ENCODE measurements around the gene BCL7A.

The BCL7A gene

DNA sequence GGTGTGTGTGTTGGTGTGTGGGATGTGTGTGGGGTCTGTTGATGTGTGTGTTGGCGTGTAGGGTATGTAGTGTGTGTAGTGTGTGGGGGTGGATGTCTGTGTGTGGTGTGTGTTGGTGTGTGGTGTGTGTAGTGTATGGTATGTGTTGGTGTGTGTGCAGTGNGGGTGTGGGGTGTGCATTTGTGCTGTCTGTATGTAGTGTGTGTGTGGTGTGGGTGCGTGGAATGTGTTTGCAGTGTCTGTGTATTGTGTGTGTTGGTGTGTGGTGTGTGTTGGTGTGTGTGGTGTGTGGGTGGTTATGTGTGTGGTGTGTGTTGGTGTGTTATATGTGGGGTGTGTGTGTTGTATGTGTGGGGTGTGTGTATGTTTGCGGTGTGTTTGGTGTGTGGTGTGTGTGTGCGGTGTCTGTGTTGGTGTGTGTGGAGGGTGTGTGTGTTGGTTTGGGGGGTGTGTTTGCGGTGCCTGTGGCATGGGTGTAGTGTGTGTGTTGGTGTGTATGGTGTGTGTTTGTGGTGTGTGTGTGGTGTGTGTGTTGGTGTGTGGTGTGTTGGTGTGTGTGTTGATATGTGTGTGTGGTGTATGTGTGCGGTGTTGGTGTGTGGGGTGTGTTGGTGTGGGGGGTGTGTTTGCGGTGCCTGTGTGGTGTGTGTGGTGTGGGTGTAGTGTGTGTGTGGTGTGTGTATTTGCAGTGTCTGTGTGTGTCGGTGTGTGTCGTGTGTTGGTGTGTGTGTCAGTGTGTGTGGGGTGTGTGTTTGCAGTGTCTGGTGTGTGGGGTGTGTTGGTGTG is 71.6 kb downstream of the BCL7A start:
- H3K79me2 ChIP-seq (ENCODE audit: control insufficient read depth, low read length) = peaks cover 92% of the 10 kb centered on the region
- H3K9me2 ChIP-seq (replicated peaks; ENCODE audit: control insufficient read depth, low read length) = no peaks in the 10 kb centered on the region
- no peak overlapping the region for H3K27ac ChIP-seq (ENCODE audit: low read depth, low read length)

GRCh38 chr12:122094137-122094734 is 72.6 kb downstream of the BCL7A start:
- peaks cover 8% of the 10 kb centered on the region for H3K4me1 ChIP-seq (ENCODE audit: control insufficient read depth, low read length)
- H3F3A ChIP-seq (ENCODE audit: control insufficient read depth, insufficient read depth) = peaks cover 15% of the 10 kb centered on the region
- H4K20me1 ChIP-seq (ENCODE audit: control insufficient read depth, insufficient read depth, low read depth, low read length) = peaks cover 25% of the 10 kb centered on the region; the same call in 1 of the 2 replicates
- no peak overlapping the region for H3K4me3 ChIP-seq (ENCODE audit: low read length)
- no peak overlapping the region for H3K27ac ChIP-seq (ENCODE audit: low read depth, low read length)
- peaks cover 94% of the 10 kb centered on the region for H3K79me2 ChIP-seq (ENCODE audit: control insufficient read depth, low read length)
- TF ChIP-seq, protein P1, sequence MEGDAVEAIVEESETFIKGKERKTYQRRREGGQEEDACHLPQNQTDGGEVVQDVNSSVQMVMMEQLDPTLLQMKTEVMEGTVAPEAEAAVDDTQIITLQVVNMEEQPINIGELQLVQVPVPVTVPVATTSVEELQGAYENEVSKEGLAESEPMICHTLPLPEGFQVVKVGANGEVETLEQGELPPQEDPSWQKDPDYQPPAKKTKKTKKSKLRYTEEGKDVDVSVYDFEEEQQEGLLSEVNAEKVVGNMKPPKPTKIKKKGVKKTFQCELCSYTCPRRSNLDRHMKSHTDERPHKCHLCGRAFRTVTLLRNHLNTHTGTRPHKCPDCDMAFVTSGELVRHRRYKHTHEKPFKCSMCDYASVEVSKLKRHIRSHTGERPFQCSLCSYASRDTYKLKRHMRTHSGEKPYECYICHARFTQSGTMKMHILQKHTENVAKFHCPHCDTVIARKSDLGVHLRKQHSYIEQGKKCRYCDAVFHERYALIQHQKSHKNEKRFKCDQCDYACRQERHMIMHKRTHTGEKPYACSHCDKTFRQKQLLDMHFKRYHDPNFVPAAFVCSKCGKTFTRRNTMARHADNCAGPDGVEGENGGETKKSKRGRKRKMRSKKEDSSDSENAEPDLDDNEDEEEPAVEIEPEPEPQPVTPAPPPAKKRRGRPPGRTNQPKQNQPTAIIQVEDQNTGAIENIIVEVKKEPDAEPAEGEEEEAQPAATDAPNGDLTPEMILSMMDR (IDR thresholded peaks at IDR 0.05; ENCODE audit: low read depth, low read length, poor library complexity, severe bottlenecking) = no peak
- no peak for TF ChIP-seq EZH2phosphoT487 (IDR thresholded peaks at IDR 0.05; ENCODE audit: borderline replicate concordance, low read length)
- no peaks in the 10 kb centered on the region for H3K9me2 ChIP-seq (replicated peaks; ENCODE audit: control insufficient read depth, low read length)
- H3K4me2 ChIP-seq (ENCODE audit: low read length) = no peak overlapping the region
- H3K36me3 ChIP-seq (ENCODE audit: control insufficient read depth, low read length) = peaks cover 20% of the 10 kb centered on the region
- no peaks in the 10 kb centered on the region for H3K27me3 ChIP-seq (ENCODE audit: control insufficient read depth, low read length)
- H3K9me3 ChIP-seq (ENCODE audit: control insufficient read depth, insufficient read depth, low read length) = peaks cover 5% of the 10 kb centered on the region; the same call in 1 of the 2 replicates

More for the DNA sequence above, 71.6 kb downstream of the BCL7A start:
- Histone ChIP-seq H4K20me1 (ENCODE audit: control insufficient read depth, insufficient read depth, low read depth, low read length) (peaks cover 22% of the 10 kb centered on the region; the same call in 1 of the 2 replicates), H3K36me3 (ENCODE audit: control insufficient read depth, low read length) (peaks cover 23% of the 10 kb centered on the region), H3K4me2 (ENCODE audit: low read length) (no peak overlapping the region), H3K4me1 (ENCODE audit: control insufficient read depth, low read length) (peaks cover 13% of the 10 kb centered on the region), H3F3A (ENCODE audit: control insufficient read depth, insufficient read depth) (peaks cover 15% of the 10 kb centered on the region), H3K9me3 (ENCODE audit: control insufficient read depth, insufficient read depth, low read length) (peaks cover 5% of the 10 kb centered on the region; the same call in 1 of the 2 replicates), H3K27me3 (ENCODE audit: control insufficient read depth, low read length) (no peaks in the 10 kb centered on the region), H3K4me3 (ENCODE audit: low read length) (no peak overlapping the region)
- TF ChIP-seq, protein P1 (IDR thresholded peaks at IDR 0.05; ENCODE audit: low read depth, low read length, poor library complexity, severe bottlenecking) = no peak
- no peak for TF ChIP-seq EZH2phosphoT487 (IDR thresholded peaks at IDR 0.05; ENCODE audit: borderline replicate concordance, low read length)

DNA sequence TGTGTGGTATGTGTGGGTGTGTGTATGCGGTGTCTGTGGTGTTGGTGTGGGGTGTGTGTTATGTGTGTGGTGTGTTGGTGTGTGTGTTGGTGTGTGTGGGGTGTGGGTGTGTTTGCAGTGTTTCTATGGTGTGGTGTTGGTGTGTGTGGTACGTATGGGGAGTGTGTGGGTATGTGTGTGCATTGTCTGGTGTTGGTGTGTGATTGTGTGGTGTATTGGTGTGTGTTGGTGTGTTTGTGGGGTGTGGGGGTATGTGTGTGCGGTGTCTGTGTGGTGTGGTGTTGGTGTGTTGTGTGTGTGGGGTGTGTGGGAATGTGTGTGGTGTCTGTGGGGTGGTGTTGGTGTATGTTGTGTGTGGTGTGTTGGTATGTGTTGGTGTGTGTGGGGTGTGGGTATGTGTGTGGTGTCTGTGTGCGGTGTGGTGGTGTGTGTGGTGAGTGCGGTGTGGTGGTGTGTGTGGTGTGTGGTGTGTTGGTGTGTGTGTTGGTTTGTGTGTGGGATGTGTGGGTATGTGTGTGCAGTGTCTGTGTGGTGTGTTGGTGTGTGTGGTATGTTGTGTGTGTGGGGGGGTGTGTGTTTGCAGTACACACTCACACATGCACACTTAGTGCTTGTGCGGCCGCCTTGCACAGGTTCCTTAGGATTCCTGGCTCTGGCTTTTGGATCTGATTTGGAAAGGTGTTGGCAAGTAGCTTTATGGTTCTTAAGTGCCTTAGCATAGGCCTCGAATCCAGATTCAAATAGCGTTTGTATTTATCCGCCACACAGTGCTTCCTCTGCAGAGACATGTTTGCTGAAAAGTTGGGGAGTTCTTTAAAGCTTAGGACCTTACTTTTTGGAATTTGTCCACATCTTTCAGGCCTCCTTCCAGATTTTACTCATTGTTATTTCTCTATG is 73.3 kb downstream of the BCL7A start:
- Histone ChIP-seq H4K20me1 (ENCODE audit: control insufficient read depth, insufficient read depth, low read depth, low read length) (peaks cover 19% of the 10 kb centered on the region; the same call in 1 of the 2 replicates), H3K4me3 (ENCODE audit: low read length) (no peak overlapping the region), H3K79me2 (ENCODE audit: control insufficient read depth, low read length) (peaks cover 94% of the 10 kb centered on the region), H3K27me3 (ENCODE audit: control insufficient read depth, low read length) (no peaks in the 10 kb centered on the region), H3K4me2 (ENCODE audit: low read length) (no peak overlapping the region), H3F3A (ENCODE audit: control insufficient read depth, insufficient read depth) (peaks cover 15% of the 10 kb centered on the region), H3K9me3 (ENCODE audit: control insufficient read depth, insufficient read depth, low read length) (peaks cover 5% of the 10 kb centered on the region; the same call in 1 of the 2 replicates), H3K4me1 (ENCODE audit: control insufficient read depth, low read length) (peaks cover 10% of the 10 kb centered on the region), H3K9me2 (replicated peaks; ENCODE audit: control insufficient read depth, low read length) (no peaks in the 10 kb centered on the region), H3K36me3 (ENCODE audit: control insufficient read depth, low read length) (peaks cover 12% of the 10 kb centered on the region), H3K27ac (ENCODE audit: low read depth, low read length) (no peak overlapping the region)
- TF ChIP-seq EZH2phosphoT487 (IDR thresholded peaks at IDR 0.05; ENCODE audit: borderline replicate concordance, low read length) = no peak
- TF ChIP-seq, protein P1 (IDR thresholded peaks at IDR 0.05; ENCODE audit: low read depth, low read length, poor library complexity, severe bottlenecking) = no peak
